ENCODE results near the gene RBMS3. TPM values are rescaled to one million over a fixed set of nuclear protein-coding genes. Genes with fewer than 3 reads are reported as not detected.

Gene RBMS3
- total RNA-seq, 1 donor from 2014 or later = 22.6 TPM

- no peak for DNase-seq (ENCODE audit: low read depth in 2 of 2)
Observed at GRCh38 chr3:29864809-29865208, 583.9 kb downstream of the RBMS3 start.

- no peak for DNase-seq (ENCODE audit: low read depth in 2 of 2)
Observed at GRCh38 chr3:29868543-29869101, 587.8 kb downstream of the RBMS3 start.

GRCh38 chr3:29870136-29870535, 589.3 kb downstream of the RBMS3 start:
- DNase-seq (ENCODE audit: low read depth in 2 of 2) = no peak

GRCh38 chr3:29871087-29871486, 590.2 kb downstream of the RBMS3 start:
- peak in 1 of 2 donors; percentile 1 for DNase-seq (ENCODE audit: low read depth in 2 of 2)

- DNase-seq (ENCODE audit: low read depth in 2 of 2) = no peak
Observed at GRCh38 chr3:29880809-29881208, 599.9 kb downstream of the RBMS3 start.

- peak in 1 of 2 donors; percentile 13 for DNase-seq (ENCODE audit: low read depth in 2 of 2)
Observed at GRCh38 chr3:29887451-29887850, 606.6 kb downstream of the RBMS3 start.

GRCh38 chr3:29889215-29889614, 608.3 kb downstream of the RBMS3 start:
- DNase-seq (ENCODE audit: low read depth in 2 of 2) = no peak

GRCh38 chr3:29890801-29891200, 609.9 kb downstream of the RBMS3 start:
- DNase-seq (ENCODE audit: low read depth in 2 of 2) = no peak

- DNase-seq (ENCODE audit: low read depth in 2 of 2) = no peak
Observed at GRCh38 chr3:29892976-29893554, 612.2 kb downstream of the RBMS3 start.

- no peak for DNase-seq (ENCODE audit: low read depth in 2 of 2)
Observed at GRCh38 chr3:29896856-29897255, 616.0 kb downstream of the RBMS3 start.

- no peak for DNase-seq (ENCODE audit: low read depth in 2 of 2)
Observed at GRCh38 chr3:29898171-29898965, 617.5 kb downstream of the RBMS3 start.

- no peak for DNase-seq (ENCODE audit: low read depth in 2 of 2)
Observed at GRCh38 chr3:29899021-29899420, 618.1 kb downstream of the RBMS3 start.

GRCh38 chr3:29901097-29901496, 620.2 kb downstream of the RBMS3 start:
- peak; percentile 1 to 58 for DNase-seq (ENCODE audit: low read depth in 2 of 2)

GRCh38 chr3:29903600-29903999, 622.7 kb downstream of the RBMS3 start:
- no peak for DNase-seq (ENCODE audit: low read depth in 2 of 2)

- no peak for DNase-seq (ENCODE audit: low read depth in 2 of 2)
Observed at GRCh38 chr3:29906906-29907305, 626.0 kb downstream of the RBMS3 start.

- no peak for DNase-seq (ENCODE audit: low read depth in 2 of 2)
Observed at GRCh38 chr3:29912600-29913288, 631.9 kb downstream of the RBMS3 start.

GRCh38 chr3:29914861-29915524, 634.1 kb downstream of the RBMS3 start:
- peak in 1 of 2 donors; percentile 39 for DNase-seq (ENCODE audit: low read depth in 2 of 2)

- no peak for DNase-seq (ENCODE audit: low read depth in 2 of 2)
Observed at GRCh38 chr3:29919571-29919970, 638.7 kb downstream of the RBMS3 start.

- peak; percentile 80 to 81 for DNase-seq (ENCODE audit: low read depth in 2 of 2)
Observed at GRCh38 chr3:29922992-29923746, 642.3 kb downstream of the RBMS3 start.

GRCh38 chr3:29924783-29925561, 644.1 kb downstream of the RBMS3 start:
- DNase-seq (ENCODE audit: low read depth in 2 of 2) = no peak

Measured in lung microvascular endothelial cell (primary cell).